GM18498 (cell line): ENCODE results near the gene KCNN2.

Experiments
- ATAC-seq: cut with Tn5 transposase; IDR thresholded peaks from one replicate; pipeline ENCODE4 v1.9.1; 2021; ENCODE audit warnings: mild to moderate bottlenecking, moderate library complexity; ENCODE audit not compliant: unreplicated experiment

The KCNN2 gene

GRCh38 chr5:114477816-114478334, 116.0 kb downstream of the KCNN2 start:
- ATAC-seq, result no peak

GRCh38 chr5:114500756-114501155, 138.9 kb downstream of the KCNN2 start:
- ATAC-seq, result no peak

- no peak for ATAC-seq
Observed at GRCh38 chr5:114504560-114504959, 142.7 kb downstream of the KCNN2 start.

GRCh38 chr5:114524221-114524620, 162.4 kb downstream of the KCNN2 start:
- ATAC-seq, result no peak

GRCh38 chr5:114544561-114544960, 182.7 kb downstream of the KCNN2 start:
- ATAC-seq, result no peak
